Activated naive CD4-positive, alpha-beta T cell treated with anti-CD3 and anti-CD28 coated beads, Interleukin-2, amount 50 U/mL, for 72 hours (primary cell): ENCODE measurements around the gene ERBB4. TPM values are rescaled to one million over a fixed set of nuclear protein-coding genes. Genes with fewer than 3 reads are reported as not detected.
"Not testable (repeated sequence)": the region's sequence is repeated elsewhere in the genome, so short reads cannot be mapped to it uniquely, and the experiment has no call there.

Experiments used
- ATAC-seq, 2 donors: fragments of 150-1000 bp; cut with Tn5 transposase; 2 replicates each; pipeline ENCODE4 v1.10.0; 2021; ENCODE audit warnings: mild to moderate bottlenecking in 2 of 2, moderate library complexity in 2 of 2
- DNase-seq, 2 donors: peaks; one replicate each; pipeline ENCODE4 v3.0.0; 2021 to 2022; ENCODE audit warnings: low spot score in 2 of 2
- H3K27ac Mint-ChIP-seq, 2 donors: one replicate each; pipeline ENCODE4 v1.8.0; 2022; ENCODE audit warnings: mild to moderate bottlenecking in 2 of 2, mixed read lengths in 2 of 2
- H3K36me3 Mint-ChIP-seq, 2 donors: one replicate each; pipeline ENCODE4 v1.8.0; 2022; ENCODE audit warnings: mixed read lengths in 2 of 2
- H3K9me3 Mint-ChIP-seq, 2 donors: one replicate each; pipeline ENCODE4 v1.8.0; 2022; ENCODE audit warnings: mixed read lengths in 2 of 2
- total RNA-seq, 2 donors: library from RNA; stranded (reverse); gene quantifications; one replicate each; pipeline ENCODE4 v1.2.3, GENCODE V29; 2022

The ERBB4 gene
- total RNA-seq, 2 donors from 2014 or later: not detected

- Mint-ChIP-seq H3K36me3 (no peaks in the 10 kb centered on the region), H3K9me3 (no peaks in the 10 kb centered on the region), H3K27ac (no peak overlapping the region)
- no peak for ATAC-seq
- DNase-seq: no peak
Measured at GRCh38 chr2:211545582-211545981, 993.0 kb downstream of the ERBB4 start.

GRCh38 chr2:211534632-211535031 is 1004.0 kb downstream of the ERBB4 start:
- no peaks in the 10 kb centered on the region for H3K36me3 Mint-ChIP-seq
- H3K27ac Mint-ChIP-seq: no peak overlapping the region
- ATAC-seq (no peak), DNase-seq (no peak)
- peaks cover 9 to 15% of the 10 kb centered on the region in 2 donors for H3K9me3 Mint-ChIP-seq

GRCh38 chr2:211524248-211524647 is 1014.4 kb downstream of the ERBB4 start:
- H3K9me3 Mint-ChIP-seq: peaks cover 9 to 15% of the 10 kb centered on the region in 2 donors
- H3K27ac Mint-ChIP-seq, H3K36me3 Mint-ChIP-seq, DNase-seq, ATAC-seq: not testable (repeated sequence)

GRCh38 chr2:211516537-211516936 is 1022.1 kb downstream of the ERBB4 start:
- Mint-ChIP-seq H3K27ac (no peak overlapping the region), H3K36me3 (no peaks in the 10 kb centered on the region), H3K9me3 (peaks cover 4 to 6% of the 10 kb centered on the region in 2 donors)
- DNase-seq (no peak), ATAC-seq (no peak)

- DNase-seq (no peak), ATAC-seq (no peak)
- H3K36me3 Mint-ChIP-seq: no peaks in the 10 kb centered on the region
- peaks cover 0 to 6% of the 10 kb centered on the region in 2 donors for H3K9me3 Mint-ChIP-seq
- no peak overlapping the region for H3K27ac Mint-ChIP-seq
Measured at GRCh38 chr2:211514049-211514448, 1024.6 kb downstream of the ERBB4 start.

- DNase-seq (no peak), ATAC-seq (no peak)
Measured at GRCh38 chr2:211513446-211513845, 1025.2 kb downstream of the ERBB4 start.

GRCh38 chr2:211512806-211513205 is 1025.8 kb downstream of the ERBB4 start:
- H3K27ac Mint-ChIP-seq: no peak overlapping the region

More at GRCh38 chr2:211513446-211513845, 1025.2 kb downstream of the ERBB4 start:
- Mint-ChIP-seq H3K36me3 (no peaks in the 10 kb centered on the region), H3K9me3 (peaks cover 0 to 6% of the 10 kb centered on the region in 2 donors), H3K27ac (no peak overlapping the region)

GRCh38 chr2:211503856-211504255 is 1034.7 kb downstream of the ERBB4 start:
- no peak overlapping the region for H3K27ac Mint-ChIP-seq
- DNase-seq (no peak), ATAC-seq (no peak)
- peaks cover 0 to 5% of the 10 kb centered on the region in 2 donors for H3K36me3 Mint-ChIP-seq
- H3K9me3 Mint-ChIP-seq: peaks cover 5 to 19% of the 10 kb centered on the region in 2 donors

More at GRCh38 chr2:211512806-211513205, 1025.8 kb downstream of the ERBB4 start:
- no peaks in the 10 kb centered on the region for H3K36me3 Mint-ChIP-seq
- peaks cover 0 to 6% of the 10 kb centered on the region in 2 donors for H3K9me3 Mint-ChIP-seq
- no peak for DNase-seq
- no peak for ATAC-seq

GRCh38 chr2:211503198-211503597 is 1035.4 kb downstream of the ERBB4 start:
- H3K9me3 Mint-ChIP-seq: peaks cover 5 to 19% of the 10 kb centered on the region in 2 donors
- ATAC-seq (no peak), DNase-seq (no peak)
- H3K36me3 Mint-ChIP-seq: peaks cover 0 to 5% of the 10 kb centered on the region in 2 donors
- no peak overlapping the region for H3K27ac Mint-ChIP-seq

- ATAC-seq (no peak), DNase-seq (no peak)
- Mint-ChIP-seq H3K27ac (no peak overlapping the region), H3K36me3 (no peaks in the 10 kb centered on the region), H3K9me3 (peaks cover 6 to 10% of the 10 kb centered on the region in 2 donors)
Measured at GRCh38 chr2:211498551-211499205, 1039.9 kb downstream of the ERBB4 start.

GRCh38 chr2:211495339-211495738 is 1043.3 kb downstream of the ERBB4 start:
- no peaks in the 10 kb centered on the region for H3K36me3 Mint-ChIP-seq
- ATAC-seq (no peak), DNase-seq (no peak)
- no peak overlapping the region for H3K27ac Mint-ChIP-seq
- peaks cover 0 to 5% of the 10 kb centered on the region in 2 donors for H3K9me3 Mint-ChIP-seq

- H3K36me3 Mint-ChIP-seq: no peaks in the 10 kb centered on the region
- no peak for DNase-seq
- no peak for ATAC-seq
Measured at GRCh38 chr2:211494536-211494935, 1044.1 kb downstream of the ERBB4 start.

GRCh38 chr2:211494085-211494484 is 1044.5 kb downstream of the ERBB4 start:
- H3K9me3 Mint-ChIP-seq: peaks cover 0 to 5% of the 10 kb centered on the region in 2 donors
- no peak overlapping the region for H3K27ac Mint-ChIP-seq
- H3K36me3 Mint-ChIP-seq: no peaks in the 10 kb centered on the region
- no peak for DNase-seq
- no peak for ATAC-seq

More at GRCh38 chr2:211494536-211494935, 1044.1 kb downstream of the ERBB4 start:
- no peak overlapping the region for H3K27ac Mint-ChIP-seq
- peaks cover 0 to 5% of the 10 kb centered on the region in 2 donors for H3K9me3 Mint-ChIP-seq

- H3K27ac Mint-ChIP-seq: no peak overlapping the region
- ATAC-seq: no peak
Measured at GRCh38 chr2:211487733-211488132, 1050.9 kb downstream of the ERBB4 start.

GRCh38 chr2:211479536-211480150 is 1059.0 kb downstream of the ERBB4 start:
- Mint-ChIP-seq H3K9me3 (peaks cover 10 to 25% of the 10 kb centered on the region in 2 donors), H3K36me3 (no peaks in the 10 kb centered on the region), H3K27ac (no peak overlapping the region)
- ATAC-seq (no peak), DNase-seq (no peak)

More at GRCh38 chr2:211487733-211488132, 1050.9 kb downstream of the ERBB4 start:
- no peaks in the 10 kb centered on the region for H3K36me3 Mint-ChIP-seq
- H3K9me3 Mint-ChIP-seq: no peaks in the 10 kb centered on the region
- DNase-seq: no peak

- peaks cover 10 to 27% of the 10 kb centered on the region in 2 donors for H3K9me3 Mint-ChIP-seq
- no peak overlapping the region for H3K27ac Mint-ChIP-seq
- DNase-seq (no peak), ATAC-seq (no peak)
- no peaks in the 10 kb centered on the region for H3K36me3 Mint-ChIP-seq
Measured at GRCh38 chr2:211477537-211478275, 1060.9 kb downstream of the ERBB4 start.

GRCh38 chr2:211473116-211473515 is 1065.5 kb downstream of the ERBB4 start:
- no peak for ATAC-seq
- Mint-ChIP-seq H3K27ac (no peak overlapping the region), H3K36me3 (no peaks in the 10 kb centered on the region), H3K9me3 (peaks cover 5 to 16% of the 10 kb centered on the region in 2 donors)
- DNase-seq: no peak
